GM18868 (cell line): ENCODE data around the gene KCNIP1.

ENCODE experiments used
- ATAC-seq: cut with Tn5 transposase; IDR thresholded peaks from one replicate; pipeline ENCODE4 v1.9.1; 2021; ENCODE audit warnings: mild to moderate bottlenecking, moderate library complexity; ENCODE audit not compliant: unreplicated experiment

KCNIP1 gene

DNA sequence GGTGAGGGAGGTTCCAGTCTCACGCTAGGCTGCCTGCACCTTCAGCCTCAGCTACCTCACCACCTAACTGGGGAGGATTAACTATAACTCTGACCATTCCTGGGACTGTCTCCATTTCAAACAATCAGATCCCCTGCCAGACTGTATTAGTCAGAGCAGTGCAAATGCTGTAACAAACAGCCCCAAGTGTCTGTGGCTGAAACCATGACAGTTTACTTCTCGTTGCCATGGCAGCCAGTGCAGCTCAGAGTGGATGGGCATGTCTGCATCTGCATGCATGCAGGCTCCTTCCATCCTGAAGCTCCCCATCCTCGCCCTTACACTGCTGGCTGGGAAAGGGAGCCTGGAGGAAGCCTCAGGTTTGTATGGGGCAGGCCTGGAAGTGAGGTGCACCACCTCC lies 86.7 kb downstream of the KCNIP1 start:
- no peak for ATAC-seq

DNA sequence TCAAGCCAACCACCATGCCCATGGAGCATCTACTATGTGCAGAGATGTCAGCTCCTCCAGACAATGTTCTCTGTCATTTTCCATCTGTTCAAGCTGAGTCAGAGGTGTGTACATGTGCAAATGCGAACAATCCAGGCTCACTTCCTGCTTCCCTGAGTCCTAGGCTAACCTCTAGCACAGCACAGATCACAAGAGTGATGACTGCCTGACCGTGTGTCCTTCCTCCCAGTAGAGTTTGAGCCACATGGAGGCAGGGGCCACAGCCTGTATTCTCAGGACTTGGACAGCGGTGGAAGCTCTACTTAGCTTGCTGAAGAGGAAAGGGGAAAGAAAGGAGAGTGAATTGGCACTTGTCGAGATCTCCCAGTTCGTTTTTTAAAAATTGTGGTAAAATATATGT lies 87.2 kb downstream of the KCNIP1 start:
- no peak for ATAC-seq

DNA sequence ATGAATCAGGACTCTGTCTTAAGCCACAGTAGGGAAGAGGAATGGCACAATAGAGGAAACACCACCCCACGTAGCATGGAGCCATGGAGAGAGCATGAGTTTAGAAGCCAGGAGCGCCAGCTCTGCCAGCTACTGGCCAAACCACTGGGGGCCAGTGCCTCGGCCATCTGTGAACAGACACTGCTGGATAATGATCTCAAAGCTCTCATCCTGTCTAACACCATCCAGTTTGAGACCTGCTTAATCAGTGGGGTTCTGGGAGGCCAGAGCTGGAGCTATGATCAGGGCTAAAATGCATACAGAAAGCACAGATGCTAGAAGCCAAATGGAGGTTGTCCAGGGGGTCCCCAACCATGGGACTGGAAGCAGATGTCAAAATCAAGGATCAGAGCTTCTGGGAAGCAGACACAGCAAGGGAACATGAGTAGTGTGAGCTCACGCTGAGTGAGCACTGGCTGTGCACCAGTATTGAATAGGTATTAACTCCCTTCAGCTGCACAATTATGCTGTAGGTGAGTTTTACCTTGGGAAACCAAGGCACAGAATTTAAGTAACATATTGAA lies 92.7 kb downstream of the KCNIP1 start:
- ATAC-seq = no peak

DNA sequence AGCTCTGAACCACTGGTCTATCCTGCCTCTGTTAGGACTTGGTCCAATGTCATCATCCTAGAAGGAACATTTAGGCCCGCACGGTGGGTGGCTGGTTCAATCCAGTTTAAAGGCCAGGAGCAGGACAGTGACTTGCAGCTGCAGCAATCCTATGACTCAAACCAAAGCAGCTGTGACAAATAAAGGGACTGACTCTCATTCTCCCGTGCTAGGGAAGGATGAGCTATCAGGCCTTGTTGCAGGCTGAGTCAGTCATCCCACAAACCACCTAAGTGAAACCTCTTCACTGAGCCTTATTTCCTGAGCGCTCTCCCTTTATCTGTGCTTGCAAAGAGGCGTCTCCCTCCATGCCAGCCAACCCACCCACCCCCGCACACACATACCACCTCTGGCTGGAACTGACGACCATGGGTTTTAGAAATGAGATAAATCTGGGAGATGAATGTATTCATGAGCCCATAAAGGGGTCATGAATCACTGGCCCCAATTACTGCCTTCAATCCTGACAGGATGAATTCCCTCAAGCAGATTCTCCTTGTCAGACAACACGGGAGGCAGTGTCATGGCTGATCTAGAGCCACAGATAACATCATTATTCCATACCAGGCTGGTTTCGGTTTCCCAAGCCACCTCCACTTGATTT lies 93.4 kb downstream of the KCNIP1 start:
- no peak for ATAC-seq

DNA sequence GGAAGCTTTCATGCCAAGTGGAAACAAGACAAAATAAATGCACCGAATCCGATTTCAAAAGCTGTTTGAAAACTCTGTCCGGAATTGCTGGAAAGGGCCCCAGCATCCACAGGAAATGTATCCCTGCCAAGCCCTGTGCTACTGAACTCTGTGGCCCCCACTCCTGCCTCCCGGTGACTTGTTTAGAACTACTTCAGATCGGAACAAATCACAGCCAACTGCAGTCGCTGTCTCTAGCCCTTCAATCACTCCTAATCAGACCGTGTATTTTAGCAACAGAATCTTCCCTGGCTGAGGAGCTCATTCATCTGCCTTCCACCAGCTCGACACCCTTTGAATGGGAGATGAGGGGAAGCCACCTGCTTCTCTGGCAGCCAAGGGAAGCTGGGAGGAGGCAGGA lies 94.1 kb downstream of the KCNIP1 start:
- ATAC-seq = no peak

DNA sequence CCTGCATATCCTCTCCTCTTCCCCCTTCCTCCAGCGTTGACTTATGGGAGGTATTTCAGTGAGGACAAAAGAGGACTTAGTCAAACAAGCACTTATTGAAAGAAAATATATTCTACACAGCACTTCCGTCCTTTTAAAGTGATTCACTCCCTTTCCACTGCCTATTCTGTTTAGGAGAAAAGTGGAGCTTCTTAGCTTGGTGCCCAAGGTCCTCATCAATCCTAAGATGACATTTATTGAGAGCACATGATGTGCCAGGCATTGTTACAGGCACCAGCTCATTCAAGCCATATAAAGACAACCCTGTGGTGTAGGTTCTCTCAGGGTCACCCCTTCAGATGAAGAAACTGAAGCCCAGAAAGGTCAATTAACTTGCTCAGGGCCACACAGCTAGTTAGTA lies 95.9 kb downstream of the KCNIP1 start:
- no peak for ATAC-seq

DNA sequence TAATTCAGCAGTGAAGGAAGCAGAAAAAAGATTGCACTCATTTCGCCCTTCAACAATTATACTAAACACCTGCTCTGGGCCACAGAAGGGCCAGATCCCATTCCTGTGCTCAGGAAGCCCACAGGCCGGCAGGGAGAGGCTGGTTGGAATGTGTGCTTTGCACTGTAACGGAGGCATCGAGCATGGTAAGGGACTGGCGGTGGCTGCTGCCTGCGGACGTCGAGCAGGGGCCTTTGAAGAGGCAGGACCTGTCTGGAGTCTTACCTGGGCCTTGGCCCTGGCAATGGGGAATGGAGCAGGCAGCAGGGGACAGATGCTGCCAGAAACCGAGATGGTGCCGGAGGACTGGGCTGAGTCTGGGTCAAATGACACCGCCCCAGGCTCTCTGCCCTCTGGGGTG lies 97.8 kb downstream of the KCNIP1 start:
- ATAC-seq = no peak

DNA sequence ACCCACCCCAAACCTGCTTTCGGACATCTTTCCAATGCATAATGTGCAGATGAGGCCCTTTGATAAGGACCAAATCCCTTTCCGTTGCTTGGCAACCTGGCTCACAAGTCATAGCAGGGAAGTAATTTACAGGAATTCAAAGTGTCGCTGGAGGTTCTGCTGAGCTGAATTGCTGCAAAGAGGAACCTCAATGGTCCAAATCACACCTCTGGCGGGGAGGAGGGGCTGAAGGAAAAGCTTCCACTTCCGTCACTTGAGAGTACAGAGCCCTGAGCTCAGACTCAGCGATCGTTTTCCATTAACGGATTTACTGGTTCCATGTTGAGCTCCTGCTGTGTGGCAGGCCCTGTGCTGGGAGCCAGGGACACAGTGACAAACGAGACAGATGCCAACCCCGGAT lies 99.3 kb downstream of the KCNIP1 start:
- no peak for ATAC-seq

DNA sequence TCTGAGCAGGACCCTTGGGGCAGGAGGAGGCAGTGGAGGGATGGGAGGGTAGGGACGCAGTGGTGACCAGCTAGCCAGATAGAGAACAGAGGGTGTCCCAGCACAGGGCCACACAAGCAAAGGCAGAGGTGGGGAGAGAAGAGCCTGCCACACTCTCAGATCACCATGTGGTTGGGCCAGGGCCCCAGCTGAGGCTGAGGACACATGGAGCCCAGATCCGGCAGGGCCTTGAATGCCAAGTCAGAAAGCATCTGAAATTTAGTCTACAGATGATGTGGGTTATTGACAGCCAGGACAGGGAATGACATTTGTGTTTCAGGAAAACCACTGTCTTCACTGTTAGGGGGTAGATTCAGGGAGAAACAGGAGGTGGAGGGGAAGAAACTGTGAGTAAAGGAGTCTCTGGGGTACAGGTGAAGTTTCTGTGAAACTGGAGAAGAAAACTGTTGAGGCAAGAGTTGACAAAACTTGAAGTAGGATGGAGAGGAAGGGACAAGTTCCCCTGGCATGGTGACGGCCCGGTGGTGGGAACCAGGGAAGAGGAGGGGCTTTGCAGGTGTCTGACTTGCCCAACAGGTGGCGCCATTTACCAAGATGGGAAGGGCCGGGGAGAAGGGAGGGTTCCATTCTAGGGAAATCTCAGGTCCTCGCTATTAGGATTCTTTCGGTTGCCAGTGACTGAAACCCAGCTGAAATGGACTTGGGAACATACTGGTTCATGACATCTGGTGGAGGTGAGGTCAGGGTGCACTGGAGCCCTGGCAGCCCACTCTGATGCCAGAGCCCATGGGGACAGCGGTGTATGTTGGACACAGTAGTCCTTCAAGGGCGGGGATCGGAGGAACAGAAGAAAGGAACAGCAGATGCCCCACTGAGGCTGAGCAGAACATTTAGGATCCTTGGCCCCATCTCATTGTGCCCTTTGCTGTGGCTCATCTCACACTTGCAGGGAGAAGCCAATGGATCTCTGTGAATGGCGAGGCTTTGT lies 100.1 kb downstream of the KCNIP1 start:
- ATAC-seq = peak; percentile 74

DNA sequence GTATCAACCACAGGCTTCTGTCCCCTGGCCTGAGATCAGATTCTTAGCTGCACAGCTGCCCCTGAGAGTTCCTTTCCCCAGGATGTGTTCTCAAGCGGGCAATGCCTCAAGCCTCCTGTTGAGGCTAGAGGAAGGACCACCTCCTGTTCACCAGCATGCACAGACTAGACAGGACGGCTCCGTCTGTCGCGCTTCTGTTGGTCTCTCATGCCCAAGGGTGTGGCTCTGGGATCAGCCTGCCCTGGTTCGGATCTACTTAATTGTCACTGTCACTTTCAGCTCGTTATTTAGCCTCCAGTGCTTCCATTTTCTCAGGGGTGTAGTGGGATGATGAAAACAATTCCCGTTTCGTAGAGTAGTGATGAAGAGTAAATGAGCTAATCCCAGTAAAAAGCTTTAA lies 103.1 kb downstream of the KCNIP1 start:
- ATAC-seq = no peak

DNA sequence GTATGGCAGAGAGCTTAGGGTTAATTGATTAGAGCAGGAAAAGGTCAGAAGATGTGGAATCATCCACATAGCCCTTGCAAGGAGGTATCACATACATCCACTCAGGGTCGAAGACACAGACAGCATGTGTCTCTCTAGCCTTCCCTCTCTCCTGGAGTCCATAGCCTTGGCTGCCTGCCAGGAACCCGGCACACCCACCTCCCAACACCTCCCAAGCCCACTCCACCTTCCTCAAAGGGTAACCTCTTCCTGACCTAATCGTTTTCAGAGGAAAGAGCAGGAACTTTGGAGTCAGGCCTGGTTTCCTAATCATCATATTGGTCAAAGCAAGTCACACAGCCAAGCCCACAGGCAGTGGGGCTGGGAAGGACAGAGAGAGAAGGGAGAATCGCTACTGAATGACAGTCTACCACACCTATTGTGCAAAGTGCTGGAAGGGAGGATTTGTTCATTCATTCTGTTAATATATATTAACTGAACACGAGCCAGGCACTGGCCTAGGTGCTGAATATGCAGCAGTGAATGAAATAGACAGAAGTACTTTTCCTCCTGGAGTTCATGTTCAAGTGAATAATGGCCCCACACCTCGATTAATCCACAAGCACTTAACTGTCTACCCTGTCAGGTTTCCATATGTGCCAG lies 107.8 kb downstream of the KCNIP1 start:
- no peak for ATAC-seq

DNA sequence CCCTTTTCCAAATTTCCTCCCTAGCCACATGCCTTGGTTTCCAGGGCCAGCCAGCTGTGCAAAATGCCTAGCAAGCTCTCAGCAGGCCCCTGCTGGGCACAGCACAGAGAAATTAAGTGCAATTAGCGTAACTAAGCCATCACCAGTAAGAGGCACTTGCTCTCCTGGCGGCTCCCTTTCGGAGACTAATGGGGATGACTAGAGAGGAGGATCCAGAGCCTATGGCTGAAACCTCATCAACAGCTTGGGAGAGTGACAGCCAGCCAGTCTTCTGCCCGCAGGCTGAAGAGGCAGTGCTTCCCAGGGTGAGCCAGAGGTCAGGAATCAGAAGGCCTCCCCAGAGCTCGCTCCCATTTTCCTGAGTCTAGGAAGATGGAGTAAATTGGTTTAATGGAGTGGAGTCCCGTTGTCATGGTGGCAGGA lies 108.4 kb downstream of the KCNIP1 start:
- no peak for ATAC-seq

DNA sequence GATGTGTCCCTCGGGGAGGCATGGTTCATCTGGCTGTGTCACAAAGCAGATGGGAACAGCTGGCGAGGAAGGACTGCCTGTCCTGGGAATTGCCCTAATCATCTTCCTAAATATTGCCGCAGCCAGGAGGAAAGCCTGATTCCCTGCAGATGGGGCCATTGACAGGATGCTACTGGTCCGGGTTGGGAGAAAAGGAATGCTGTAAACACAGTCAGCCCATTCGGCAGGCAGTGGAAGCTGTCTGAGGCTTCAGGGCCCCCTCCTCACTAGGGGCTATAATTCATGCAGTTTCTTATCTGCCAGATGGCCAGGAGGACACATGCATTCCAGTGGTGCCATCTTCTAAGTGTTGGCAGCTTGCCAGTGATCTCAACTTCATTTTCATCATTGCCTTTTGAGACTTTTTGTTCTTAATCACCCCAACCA lies 110.3 kb downstream of the KCNIP1 start:
- ATAC-seq = no peak

DNA sequence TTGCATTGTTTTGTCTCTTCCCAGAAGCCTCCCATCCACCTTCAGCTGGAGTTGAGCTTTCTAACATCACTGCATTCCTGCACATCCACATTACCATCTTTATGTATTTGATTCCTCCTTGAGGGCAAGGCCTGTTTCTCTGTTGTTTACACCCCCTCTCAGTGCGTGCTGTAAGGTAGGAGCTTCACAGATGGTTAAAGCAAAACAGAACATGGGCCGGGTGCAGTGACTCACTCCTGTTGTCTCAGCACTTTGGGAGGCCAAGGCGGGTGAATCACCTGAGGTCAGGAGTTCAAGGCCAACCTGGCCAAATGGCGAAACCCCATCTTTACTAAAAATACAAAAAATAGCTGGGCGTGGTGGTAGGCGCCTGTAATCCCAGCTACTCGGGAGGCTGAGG lies 110.9 kb downstream of the KCNIP1 start:
- no peak for ATAC-seq

DNA sequence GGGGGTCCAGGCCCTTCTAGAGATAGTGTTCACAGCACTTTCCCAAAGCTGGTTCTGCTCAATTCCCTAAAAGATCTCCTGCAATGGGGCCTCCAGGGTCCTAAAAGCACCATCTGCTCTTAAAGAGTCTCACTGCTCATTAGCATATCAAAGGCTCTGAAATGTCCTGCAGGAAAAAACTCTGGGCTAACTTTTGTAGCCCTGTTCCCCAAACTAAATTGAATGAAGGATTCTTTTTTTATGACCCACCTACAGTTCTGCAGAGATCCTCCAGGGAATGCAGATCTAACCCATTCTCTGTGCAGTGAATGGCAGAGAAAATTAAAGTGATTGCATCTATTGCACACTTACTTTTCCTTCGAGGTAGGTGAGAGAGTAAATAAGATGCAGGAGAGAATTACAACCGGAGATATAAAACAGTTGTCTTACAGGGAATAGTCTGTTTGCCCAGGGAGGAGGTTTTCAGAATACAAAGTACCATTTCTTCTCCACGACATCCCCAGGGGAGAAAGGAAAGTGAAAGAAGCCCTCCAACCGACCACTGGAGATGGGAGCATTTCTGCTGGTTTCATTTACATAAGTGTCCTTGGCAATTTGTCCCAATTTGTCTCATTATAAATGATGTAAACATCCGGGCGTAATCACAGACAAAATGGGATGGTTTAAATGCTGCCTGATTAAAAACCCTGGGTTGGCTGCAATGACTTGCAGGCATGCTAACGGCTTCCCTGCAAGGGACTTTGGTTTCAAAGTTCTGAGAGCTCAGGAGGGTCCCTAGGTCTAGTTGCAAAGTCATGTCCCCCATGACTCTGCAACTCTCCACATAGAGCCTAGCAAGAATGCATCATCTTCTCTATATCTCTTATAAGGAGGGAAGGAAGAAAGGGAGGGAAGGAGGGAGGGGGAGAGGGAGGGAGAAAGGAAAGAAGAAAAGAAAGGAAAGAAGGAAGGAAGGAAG lies 114.0 kb downstream of the KCNIP1 start:
- ATAC-seq = no peak

DNA sequence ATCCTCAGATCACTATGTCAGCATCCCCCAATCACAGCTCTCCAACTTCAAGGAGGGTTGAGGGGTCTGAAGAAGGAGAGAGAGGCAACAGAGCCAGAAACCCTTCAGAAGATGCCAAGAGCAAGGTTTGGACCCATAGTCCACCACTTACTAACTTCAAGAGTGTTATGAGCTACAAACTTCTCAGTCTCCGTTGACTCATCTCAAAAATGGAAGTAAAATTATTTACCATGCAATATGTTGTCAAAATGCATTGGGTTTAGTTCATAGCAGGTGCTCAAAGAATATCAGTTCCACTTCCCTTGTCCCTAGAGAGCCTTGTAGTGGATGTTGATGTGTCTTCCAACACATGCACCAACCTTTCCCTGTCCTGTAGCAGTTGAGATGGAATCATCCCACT lies 116.0 kb downstream of the KCNIP1 start:
- peak; percentile 56 for ATAC-seq

DNA sequence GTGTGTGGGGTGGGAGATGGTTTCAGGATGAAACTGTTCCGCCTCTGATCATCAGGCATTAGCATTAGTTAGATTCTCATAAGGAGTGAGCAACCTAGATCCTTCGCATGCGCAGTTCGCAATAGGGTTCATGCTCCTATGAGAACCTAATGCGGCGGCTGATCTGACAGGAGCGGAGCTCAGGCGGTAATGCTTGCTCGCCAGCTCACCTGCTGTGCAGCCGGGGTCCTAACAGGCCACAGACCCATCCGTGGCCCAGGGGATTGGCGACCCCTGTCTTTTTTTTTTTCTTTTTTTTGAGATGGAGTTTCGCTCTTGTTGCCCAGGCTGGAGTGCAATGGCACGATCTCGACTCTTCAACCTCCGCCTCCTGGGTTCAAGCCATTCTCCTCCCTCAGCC lies 119.1 kb downstream of the KCNIP1 start:
- no peak for ATAC-seq

DNA sequence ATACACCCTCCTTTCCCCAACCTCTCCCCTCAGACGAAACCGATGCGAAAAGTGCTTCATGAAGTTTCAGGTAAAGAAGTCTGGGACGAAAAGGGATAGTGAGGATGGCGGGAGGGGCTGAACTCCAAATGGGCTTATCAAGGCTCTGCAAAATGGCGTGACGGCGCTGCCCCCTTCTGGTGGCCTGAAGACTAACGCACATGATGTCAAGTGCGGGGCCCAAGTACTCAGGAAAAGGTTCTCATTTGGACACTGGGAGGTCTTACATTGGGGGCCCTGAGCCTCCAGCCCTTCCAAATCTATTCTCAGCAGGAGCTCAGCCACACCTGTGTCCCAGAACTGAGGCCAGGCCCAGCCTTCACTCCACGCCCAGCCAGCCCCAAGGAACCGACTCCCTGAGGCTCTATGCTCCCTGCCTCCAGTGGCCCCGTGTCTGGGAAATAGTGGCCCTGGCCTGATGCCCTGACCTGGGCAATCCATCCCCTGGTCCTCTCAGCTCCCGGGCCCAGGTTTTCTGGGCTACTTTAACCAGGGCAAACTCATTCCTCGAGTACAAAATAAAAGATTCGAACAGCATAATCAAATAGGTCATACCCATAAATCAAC lies 119.9 kb downstream of the KCNIP1 start:
- no peak for ATAC-seq

DNA sequence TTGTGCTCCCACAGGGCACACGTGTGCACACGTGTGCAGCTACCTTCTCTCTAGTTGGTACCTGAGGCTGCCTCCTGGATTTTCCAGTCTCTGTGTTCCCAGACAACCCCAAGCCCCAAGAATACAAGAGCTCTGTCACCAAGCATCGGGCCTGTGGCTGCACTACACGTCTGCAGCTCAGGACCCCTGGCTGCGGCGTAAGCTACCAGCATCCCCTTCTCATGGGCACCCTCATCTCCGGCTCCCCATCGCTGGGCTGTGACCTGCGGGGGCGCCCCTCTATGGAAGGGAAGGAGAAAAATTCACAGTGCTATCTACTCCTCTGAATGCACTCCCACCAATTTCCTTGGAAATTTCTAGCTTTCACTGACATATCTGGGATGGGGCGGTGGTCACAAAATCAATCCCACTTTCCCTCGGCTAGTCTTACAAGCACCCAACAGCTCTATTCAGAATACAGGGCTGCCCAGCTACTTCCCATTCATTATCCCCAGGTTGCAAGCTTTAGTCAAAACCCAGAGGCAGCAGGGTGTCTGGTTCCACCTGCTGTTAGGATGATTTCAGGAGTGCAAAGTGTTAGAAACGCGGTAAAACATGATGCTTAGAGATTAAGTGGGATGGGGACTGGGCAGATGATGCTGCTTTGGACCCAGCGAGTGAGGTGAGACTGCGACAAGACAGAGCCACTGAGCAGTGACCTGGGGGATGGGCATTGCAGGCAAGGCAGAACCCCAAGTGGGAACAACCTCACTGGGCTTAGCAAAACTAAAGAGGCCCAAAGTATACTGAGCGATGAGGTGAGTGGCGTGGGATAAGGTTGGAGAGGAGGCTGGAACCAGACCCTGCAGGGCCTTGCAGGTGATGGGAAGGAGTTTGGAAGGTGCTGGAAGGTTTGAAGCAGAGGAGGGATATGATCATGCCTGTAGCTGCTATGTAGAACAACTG lies 121.7 kb downstream of the KCNIP1 start:
- no peak for ATAC-seq
